Ectodermal cell (in vitro differentiated cells): ENCODE results near the gene LOX.

Experiments used
- H3K27ac ChIP-seq: 2 replicates; pipeline ENCODE4 v1.7.0; 2013; ENCODE audit warnings: mild to moderate bottlenecking, low read depth, low read length; ENCODE audit not compliant: insufficient read depth, poor library complexity, severe bottlenecking
- H3K27me3 ChIP-seq: 2 replicates; pipeline ENCODE4 v1.7.0; 2013; ENCODE audit warnings: mild to moderate bottlenecking, low read length; ENCODE audit not compliant: insufficient read depth, control insufficient read depth, poor library complexity, severe bottlenecking
- H3K36me3 ChIP-seq: one replicate; pipeline ENCODE4 v1.7.0; 2013; ENCODE audit warnings: low read length; ENCODE audit not compliant: control insufficient read depth, insufficient read depth
- H3K4me1 ChIP-seq: one replicate; pipeline ENCODE4 v1.7.0; 2013; ENCODE audit warnings: low read length; ENCODE audit not compliant: control insufficient read depth, insufficient read depth
- H3K4me3 ChIP-seq: 2 replicates; pipeline ENCODE4 v1.7.0; 2013; ENCODE audit warnings: low read depth, low read length, control low read depth; ENCODE audit not compliant: insufficient read depth
- H3K9me3 ChIP-seq: 2 replicates; pipeline ENCODE4 v1.7.0; 2013; ENCODE audit warnings: mild to moderate bottlenecking, low read length, moderate library complexity; ENCODE audit not compliant: control insufficient read depth
- WGBS, 2 experiments: methylation state at CpG; one replicate each; pipeline ENCODE4 v1.1.7; 2013; ENCODE audit warnings: missing lambda C conversion rate in 2 of 2; 5-methylcytosine and 5-hydroxymethylcytosine counted together

LOX gene

GRCh38 chr5:122077366-122078115 lies 518 bp downstream of the LOX start:
- Histone ChIP-seq H3K4me3 (peak overlapping the region; percentile 49), H3K9me3 (no peaks in the 10 kb centered on the region), H3K27me3 (peaks cover 41% of the 10 kb centered on the region), H3K4me1 (peaks cover 12% of the 10 kb centered on the region), H3K36me3 (no peaks in the 10 kb centered on the region), H3K27ac (no peak overlapping the region)
- 1% methylated on average over 78 of the region's 78 CpGs for WGBS, 2 experiments

GRCh38 chr5:122076669-122077365 lies 1.2 kb downstream of the LOX start:
- Histone ChIP-seq H3K27ac (no peak overlapping the region), H3K4me1 (peaks cover 12% of the 10 kb centered on the region), H3K4me3 (peak overlapping the region; percentile 49), H3K9me3 (no peaks in the 10 kb centered on the region), H3K36me3 (no peaks in the 10 kb centered on the region), H3K27me3 (peaks cover 41% of the 10 kb centered on the region)
- 1 to 3% methylated on average over 43 of the region's 43 CpGs for WGBS, 2 experiments

GRCh38 chr5:122076050-122076461 lies 2.0 kb downstream of the LOX start:
- H3K4me1 ChIP-seq, result peaks cover 12% of the 10 kb centered on the region
- WGBS, 2 experiments, result 92 to 95% methylated on average over 2 of the region's 2 CpGs
- no peak overlapping the region for H3K4me3 ChIP-seq
- peaks cover 41% of the 10 kb centered on the region for H3K27me3 ChIP-seq
- H3K36me3 ChIP-seq, result no peaks in the 10 kb centered on the region
- no peaks in the 10 kb centered on the region for H3K9me3 ChIP-seq
- no peak overlapping the region for H3K27ac ChIP-seq

GRCh38 chr5:122073864-122074263 lies 4.2 kb downstream of the LOX start:
- Histone ChIP-seq H3K27ac (no peak overlapping the region), H3K4me3 (no peak overlapping the region), H3K4me1 (peaks cover 12% of the 10 kb centered on the region), H3K9me3 (no peaks in the 10 kb centered on the region), H3K36me3 (no peaks in the 10 kb centered on the region), H3K27me3 (peaks cover 31% of the 10 kb centered on the region)
- 90 to 93% methylated on average over 3 of the region's 3 CpGs for WGBS, 2 experiments

GRCh38 chr5:122073018-122073417 lies 5.0 kb downstream of the LOX start:
- Histone ChIP-seq H3K36me3 (no peaks in the 10 kb centered on the region), H3K4me1 (peaks cover 10% of the 10 kb centered on the region), H3K27ac (no peak overlapping the region), H3K27me3 (peaks cover 22% of the 10 kb centered on the region), H3K4me3 (no peak overlapping the region), H3K9me3 (no peaks in the 10 kb centered on the region)
- 91 to 100% methylated on average over 1 of the region's 2 CpGs for WGBS, 2 experiments

GRCh38 chr5:122067390-122067789 lies 10.7 kb downstream of the LOX start:
- WGBS, 2 experiments, result 88 to 91% methylated on average over 1 of the region's 1 CpG
- Histone ChIP-seq H3K4me3 (no peak overlapping the region), H3K4me1 (no peaks in the 10 kb centered on the region), H3K9me3 (no peaks in the 10 kb centered on the region), H3K27ac (no peak overlapping the region), H3K27me3 (no peaks in the 10 kb centered on the region), H3K36me3 (no peaks in the 10 kb centered on the region)

GRCh38 chr5:122064992-122065391 lies 13.1 kb downstream of the LOX start:
- H3K4me3 ChIP-seq, result no peak overlapping the region
- no peaks in the 10 kb centered on the region for H3K9me3 ChIP-seq
- H3K36me3 ChIP-seq, result no peaks in the 10 kb centered on the region
- 100% methylated on average over 2 to 3 of the region's 3 CpGs for WGBS, 2 experiments
- H3K27ac ChIP-seq, result no peak overlapping the region
- no peaks in the 10 kb centered on the region for H3K4me1 ChIP-seq
- no peaks in the 10 kb centered on the region for H3K27me3 ChIP-seq

- WGBS, 2 experiments, result 94 to 100% methylated on average over 1 of the region's 1 CpG
These were observed 14.2 kb downstream of the LOX start for GRCh38 chr5:122063836-122064235.

GRCh38 chr5:122062205-122062604 lies 15.9 kb downstream of the LOX start:
- H3K4me3 ChIP-seq, result no peak overlapping the region
- 89% methylated on average over 1 of the region's 1 CpG; no CpG with 5 or more reads in 1 of the 2 experiments for WGBS, 2 experiments
- no peaks in the 10 kb centered on the region for H3K36me3 ChIP-seq
- no peak overlapping the region for H3K27ac ChIP-seq
- no peaks in the 10 kb centered on the region for H3K9me3 ChIP-seq
- H3K4me1 ChIP-seq, result no peaks in the 10 kb centered on the region
- H3K27me3 ChIP-seq, result no peaks in the 10 kb centered on the region

More at GRCh38 chr5:122063836-122064235, 14.2 kb downstream of the LOX start:
- Histone ChIP-seq H3K36me3 (no peaks in the 10 kb centered on the region), H3K4me3 (no peak overlapping the region), H3K27ac (no peak overlapping the region), H3K27me3 (no peaks in the 10 kb centered on the region), H3K4me1 (no peaks in the 10 kb centered on the region), H3K9me3 (no peaks in the 10 kb centered on the region)

- no peak overlapping the region for H3K4me3 ChIP-seq
- no peaks in the 10 kb centered on the region for H3K36me3 ChIP-seq
- H3K9me3 ChIP-seq, result no peaks in the 10 kb centered on the region
- H3K27me3 ChIP-seq, result no peaks in the 10 kb centered on the region
- no peaks in the 10 kb centered on the region for H3K4me1 ChIP-seq
- no peak overlapping the region for H3K27ac ChIP-seq
These were observed 21.1 kb downstream of the LOX start for GRCh38 chr5:122056913-122057312.
